Colonic mucosa (tissue), 4 donors: ENCODE measurements around the gene TRABD2B. TPM values are rescaled to one million over a fixed set of nuclear protein-coding genes. Genes with fewer than 3 reads are reported as not detected.
A peak's percentile ranks its signal among the peaks of the same experiment; 100 is the strongest.

Experiments
- DNase-seq: peaks from one replicate; pipeline ENCODE4 v3.0.0-alpha.2; 2020
- H3K27ac ChIP-seq: fragments of 200-600 bp; one replicate; pipeline ENCODE4 v1.8.0; 2021
- H3K27me3 ChIP-seq: fragments of 200-600 bp; one replicate; pipeline ENCODE4 v1.8.0; 2021
- H3K36me3 ChIP-seq: fragments of 200-600 bp; one replicate; pipeline ENCODE4 v1.8.0; 2021
- H3K4me1 ChIP-seq: fragments of 200-600 bp; one replicate; pipeline ENCODE4 v1.8.0; 2021; ENCODE audit warnings: mild to moderate bottlenecking
- H3K4me3 ChIP-seq: fragments of 200-600 bp; one replicate; pipeline ENCODE4 v1.8.0; 2021
- H3K9ac ChIP-seq, 2 donors: one replicate each; pipeline ENCODE4 v1.7.0; 2013; ENCODE audit warnings: control low read depth in 2 of 2, low read depth in 2 of 2, low read length in 2 of 2
- H3K9me3 ChIP-seq: fragments of 200-600 bp; one replicate; pipeline ENCODE4 v1.8.0; 2021
- CTCF ChIP-seq: fragments of 200-600 bp; IDR thresholded peaks from one replicate; pipeline ENCODE4 v1.8.0; 2022; ENCODE audit warnings: antibody characterized with exemption, mild to moderate bottlenecking
- intact Hi-C: fragments of 100-400 bp; cut with DNase I; formaldehyde crosslinking; loops from one replicate; pipeline ENCODE4 v1.14.1; 2022
- total RNA-seq, 2 donors: library from RNA; stranded (reverse); fragmentation: NEBNext Ultra II Directional in 1 of 2; extraction: Animal tissue kit (Norgen Biotek cat#: 25700) in 1 of 2; gene quantifications; one replicate each; pipeline ENCODE4 v1.2.1, GENCODE V29; 2021
- donor health status: healthy.
- donor health status: DM: no; HTN: no; CAD: no.
- donor health status: DM: no; HTN: no; CAD: no.

TRABD2B gene
- total RNA-seq, 2 donors from 2014 or later = 0.42 to 0.77 TPM

- H3K27me3 ChIP-seq = no peaks in the 10 kb centered on the region
- no peak overlapping the region for H3K27ac ChIP-seq
- intact Hi-C loops = no loop called here
- no peak overlapping the region for H3K4me3 ChIP-seq
- no peak overlapping the region for H3K9ac ChIP-seq
- H3K4me1 ChIP-seq = no peaks in the 10 kb centered on the region
- H3K36me3 ChIP-seq = no peaks in the 10 kb centered on the region
- H3K9me3 ChIP-seq = no peaks in the 10 kb centered on the region
- no peak for DNase-seq
- TF ChIP-seq CTCF = no peak
These were observed 126.7 kb downstream of the TRABD2B start for GRCh38 chr1:47870480-47870879.

- H3K9me3 ChIP-seq = no peaks in the 10 kb centered on the region
- no peak for DNase-seq
- no peaks in the 10 kb centered on the region for H3K4me1 ChIP-seq
- no peaks in the 10 kb centered on the region for H3K36me3 ChIP-seq
- TF ChIP-seq CTCF = no peak
- no peak overlapping the region for H3K27ac ChIP-seq
- no peak overlapping the region for H3K4me3 ChIP-seq
- intact Hi-C loops = no loop called here
- no peak overlapping the region for H3K9ac ChIP-seq
- no peaks in the 10 kb centered on the region for H3K27me3 ChIP-seq
These were observed 128.9 kb downstream of the TRABD2B start for GRCh38 chr1:47868348-47868676.

GRCh38 chr1:47867438-47868347 is 129.5 kb downstream of the TRABD2B start:
- Histone ChIP-seq H3K9ac (no peak overlapping the region), H3K4me3 (no peak overlapping the region), H3K27ac (no peak overlapping the region), H3K27me3 (no peaks in the 10 kb centered on the region), H3K36me3 (no peaks in the 10 kb centered on the region), H3K4me1 (no peaks in the 10 kb centered on the region), H3K9me3 (no peaks in the 10 kb centered on the region)
- intact Hi-C loops = no loop called here
- no peak for TF ChIP-seq CTCF
- DNase-seq = no peak

GRCh38 chr1:47866601-47867437 is 130.4 kb downstream of the TRABD2B start:
- H3K4me3 ChIP-seq = no peak overlapping the region
- H3K36me3 ChIP-seq = no peaks in the 10 kb centered on the region
- no peak for DNase-seq
- H3K9ac ChIP-seq = no peak overlapping the region
- H3K4me1 ChIP-seq = no peaks in the 10 kb centered on the region
- intact Hi-C loops = no loop called here
- H3K27me3 ChIP-seq = no peaks in the 10 kb centered on the region
- no peak overlapping the region for H3K27ac ChIP-seq
- TF ChIP-seq CTCF = no peak
- no peaks in the 10 kb centered on the region for H3K9me3 ChIP-seq

GRCh38 chr1:47865881-47866535 is 131.2 kb downstream of the TRABD2B start:
- no peak for TF ChIP-seq CTCF
- no peak overlapping the region for H3K27ac ChIP-seq
- no peaks in the 10 kb centered on the region for H3K36me3 ChIP-seq
- H3K27me3 ChIP-seq = no peaks in the 10 kb centered on the region
- intact Hi-C loops = no loop called here
- no peaks in the 10 kb centered on the region for H3K4me1 ChIP-seq
- no peak overlapping the region for H3K4me3 ChIP-seq
- peak; percentile 55 for DNase-seq
- no peaks in the 10 kb centered on the region for H3K9me3 ChIP-seq
- no peak overlapping the region for H3K9ac ChIP-seq
